ENCODE measurements around the gene ZHX3.

The ZHX3 gene

DNA sequence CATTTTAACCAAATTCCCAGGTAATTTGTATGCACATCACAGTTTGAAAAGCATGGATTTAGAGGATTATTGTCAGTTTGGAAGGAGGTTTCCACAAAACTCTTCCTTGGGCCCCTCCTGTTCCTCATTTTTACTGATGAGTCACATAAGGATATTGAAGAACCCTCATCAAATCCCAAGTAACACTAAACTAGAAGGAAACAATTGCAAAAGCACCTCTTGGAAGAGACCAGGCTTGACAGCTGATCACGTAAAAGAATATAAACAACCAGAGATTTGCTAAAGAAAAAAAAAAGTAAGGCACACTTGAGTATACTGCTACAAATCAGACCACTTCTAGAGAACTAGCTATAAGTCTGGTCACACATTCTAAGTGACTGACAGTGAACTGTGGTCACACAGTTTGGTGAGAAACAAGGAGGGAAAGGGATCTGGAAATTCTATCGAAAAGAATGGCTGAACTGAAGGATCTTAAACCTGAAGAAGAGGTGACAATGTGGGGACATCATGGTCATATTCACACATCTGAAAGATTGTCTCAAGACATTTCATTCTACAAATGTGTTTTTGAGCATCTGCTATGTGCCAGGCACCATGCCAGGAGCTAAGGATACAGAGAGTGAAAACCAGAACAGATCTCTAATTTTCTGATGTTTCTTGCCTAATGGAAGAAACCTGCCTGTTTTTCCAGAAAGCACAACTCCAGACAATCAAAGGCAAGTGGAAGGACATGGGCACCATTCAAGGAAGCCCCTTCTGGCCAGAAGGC, 24.1 kb downstream of the ZHX3 start:
- no peak for DNase-seq

DNA sequence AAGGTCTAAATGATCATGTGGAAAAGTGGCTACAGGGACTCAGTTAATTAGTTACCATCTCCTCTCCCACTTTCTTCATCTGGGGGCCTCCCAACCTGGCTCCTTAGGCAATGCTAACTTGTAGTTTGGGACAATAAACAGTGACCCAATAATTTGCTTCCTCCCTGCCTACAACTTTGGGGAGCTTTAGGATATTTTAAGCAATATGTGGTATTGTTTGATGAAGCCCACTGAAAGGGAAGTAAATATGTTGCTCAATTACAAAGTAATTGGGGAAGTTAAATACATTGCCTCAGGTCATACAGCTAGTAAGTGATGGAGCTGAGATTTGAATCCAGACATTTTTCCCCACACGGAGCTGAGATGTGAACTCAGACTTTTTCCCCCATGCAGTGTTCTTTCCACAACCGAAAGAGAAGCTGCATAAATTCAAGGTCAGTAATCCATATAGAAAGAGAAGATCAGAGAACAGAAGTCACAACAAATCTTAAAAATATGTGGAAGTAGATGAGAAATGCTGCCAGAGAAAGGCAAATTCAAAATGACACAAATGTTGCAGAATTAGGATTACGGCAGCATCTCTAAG, 26.6 kb downstream of the ZHX3 start:
- no peak for DNase-seq

DNA sequence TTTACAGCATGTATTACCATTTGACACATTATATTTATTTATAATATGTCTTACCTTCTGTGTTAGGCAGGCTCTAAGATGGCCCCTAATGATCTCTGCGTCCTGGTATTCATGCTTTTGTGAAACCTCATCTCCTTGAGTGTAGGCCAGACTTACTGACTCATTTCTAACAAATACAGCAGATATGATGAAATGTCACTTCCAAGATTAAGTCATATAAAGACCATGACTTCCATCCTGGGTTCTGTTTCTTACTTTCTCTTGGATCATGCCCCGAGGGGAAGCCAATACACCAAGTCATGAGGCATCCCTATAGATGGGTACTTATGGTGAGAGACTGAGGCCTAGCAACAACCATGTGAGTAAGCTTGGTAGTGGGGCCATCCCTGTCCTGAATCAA, 30.2 kb downstream of the ZHX3 start:
- no peak for DNase-seq

DNA sequence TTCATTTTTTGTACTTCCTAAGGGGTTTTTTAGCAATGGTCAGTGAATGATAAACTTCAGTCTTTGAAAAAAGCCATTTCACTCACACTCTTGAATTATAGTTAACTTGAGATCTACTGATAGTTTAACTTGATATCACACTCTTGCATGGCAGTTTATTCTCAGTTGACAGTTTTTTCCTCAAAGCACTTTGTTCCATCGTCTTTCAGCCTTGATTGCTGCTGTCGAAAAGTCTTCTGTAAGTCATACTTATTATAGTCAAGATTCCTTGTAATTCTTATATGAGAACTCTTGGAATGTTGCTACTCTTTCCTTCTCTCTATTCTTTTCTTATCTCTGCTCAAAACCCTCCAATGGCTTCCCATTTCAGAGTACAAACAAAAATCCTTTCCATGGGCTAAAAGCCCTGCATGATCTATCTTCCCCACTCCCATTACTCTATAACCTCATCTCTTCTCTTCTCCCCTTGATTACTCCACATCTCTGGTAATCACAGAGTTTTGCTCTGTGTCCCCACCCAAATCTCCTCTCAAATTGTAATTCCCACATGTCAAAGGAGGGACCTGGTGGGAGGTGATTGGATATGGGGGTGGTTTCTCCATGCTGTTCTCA, 31.2 kb downstream of the ZHX3 start:
- no peak for DNase-seq

DNA sequence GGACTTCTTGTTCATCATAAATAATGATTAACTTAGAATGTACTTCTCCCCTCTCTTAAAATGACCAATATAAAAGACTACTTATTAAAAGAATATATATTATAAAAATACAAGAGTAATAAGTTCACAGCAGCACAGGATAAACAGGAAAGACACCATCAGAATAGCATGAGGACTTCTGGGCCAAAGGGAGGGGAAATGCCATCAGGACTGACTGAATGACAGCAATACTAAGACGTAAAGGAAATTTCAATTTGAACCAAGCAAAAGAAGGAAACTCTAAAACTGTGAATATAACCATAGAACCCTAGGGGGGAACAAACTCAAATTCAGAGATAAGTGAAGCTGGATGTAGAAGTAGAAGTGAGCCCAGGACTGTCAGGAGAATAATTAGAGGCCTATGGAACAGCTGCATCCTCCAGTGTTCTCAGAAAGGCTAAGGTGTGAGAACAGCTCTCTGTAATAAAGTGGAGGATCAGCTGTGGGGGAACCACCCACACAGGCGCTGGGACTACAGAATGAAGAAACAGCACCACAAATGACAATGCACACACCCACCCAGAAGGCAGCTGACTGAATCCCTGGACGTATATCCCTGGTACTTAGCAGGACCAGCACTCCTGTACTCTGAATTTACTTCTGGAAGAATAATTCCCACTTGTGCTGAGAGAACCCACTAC, 37.8 kb downstream of the ZHX3 start:
- no peak for DNase-seq

DNA sequence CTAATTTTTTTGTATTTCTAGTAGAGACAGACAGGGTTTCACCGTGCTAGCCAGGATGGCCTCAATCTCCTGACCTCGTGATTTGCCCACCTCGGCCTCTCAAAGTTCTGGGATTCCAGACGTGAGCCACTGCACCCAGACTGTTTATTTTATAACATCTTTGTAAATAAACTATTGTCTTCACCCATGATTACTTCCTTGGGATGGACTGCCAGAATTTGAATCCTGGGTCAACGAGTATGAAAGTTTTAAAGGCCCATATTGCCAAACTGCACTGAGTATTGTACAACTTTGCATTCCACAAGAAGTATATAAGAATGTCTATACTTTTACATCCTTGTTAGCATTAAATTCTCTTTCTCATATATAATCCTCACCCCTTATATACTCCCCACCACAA, 38.6 kb downstream of the ZHX3 start:
- no peak for DNase-seq

DNA sequence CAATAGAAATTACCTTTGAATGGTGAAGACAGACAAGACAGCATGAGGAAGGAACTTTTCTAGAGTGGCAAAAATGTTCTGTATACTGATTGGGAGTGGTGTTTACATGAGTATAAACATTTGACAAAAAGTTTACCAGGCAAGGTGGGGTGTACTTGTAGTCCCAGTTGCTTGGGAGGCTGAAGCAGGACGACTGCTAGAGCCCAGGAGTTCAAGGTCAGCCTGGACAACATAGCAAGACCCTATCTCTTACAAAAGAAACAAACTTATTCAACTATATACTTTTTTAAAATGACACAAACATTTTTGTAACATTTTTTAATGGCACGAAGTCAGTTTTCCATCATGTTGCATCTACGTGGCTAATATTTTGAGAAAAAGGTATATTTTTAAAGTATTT, 40.5 kb downstream of the ZHX3 start:
- no peak for DNase-seq

DNA sequence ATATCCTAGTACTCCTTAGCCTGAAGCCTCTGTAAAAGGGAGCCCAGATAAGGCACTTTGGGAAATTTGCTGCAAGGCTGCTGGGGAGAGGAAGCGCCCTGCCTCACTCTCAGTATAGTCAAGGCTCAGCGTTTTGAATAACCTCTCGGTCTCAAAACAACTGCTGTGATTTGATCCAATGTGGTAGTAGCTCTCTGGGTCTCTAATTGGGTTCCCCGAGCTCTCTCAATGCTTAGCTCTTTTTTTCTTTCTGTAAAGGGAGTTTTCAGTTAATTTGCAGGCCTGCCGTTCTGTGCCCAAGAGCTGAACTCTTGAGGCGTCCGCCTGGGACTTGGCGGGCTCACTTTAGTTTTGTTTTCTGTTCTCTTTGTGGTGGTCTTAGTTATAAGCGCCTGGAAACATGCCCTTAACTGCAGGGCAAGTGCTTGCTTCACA, 41.2 kb downstream of the ZHX3 start:
- no peak for DNase-seq

DNA sequence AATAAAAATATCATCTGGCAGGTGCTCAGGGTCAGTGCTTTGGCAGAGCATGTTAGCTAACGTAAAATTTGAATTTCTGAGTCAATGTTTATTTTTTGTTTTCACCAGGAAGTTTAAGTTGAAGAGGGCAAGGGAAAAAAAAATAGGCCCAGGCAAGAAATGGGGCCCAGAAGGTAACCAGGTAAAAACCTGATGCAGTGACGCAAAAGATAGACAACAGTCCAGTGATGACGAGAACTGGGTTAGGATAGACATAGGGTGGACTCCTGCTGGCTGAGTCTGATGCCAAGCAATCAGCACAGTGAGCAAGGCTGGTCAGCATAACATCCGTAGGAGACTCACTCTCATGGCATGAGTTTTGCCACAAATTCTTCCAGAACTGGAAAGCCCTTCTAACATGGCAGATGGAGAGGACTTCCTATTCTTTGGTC, 42.2 kb downstream of the ZHX3 start:
- no peak for DNase-seq

DNA sequence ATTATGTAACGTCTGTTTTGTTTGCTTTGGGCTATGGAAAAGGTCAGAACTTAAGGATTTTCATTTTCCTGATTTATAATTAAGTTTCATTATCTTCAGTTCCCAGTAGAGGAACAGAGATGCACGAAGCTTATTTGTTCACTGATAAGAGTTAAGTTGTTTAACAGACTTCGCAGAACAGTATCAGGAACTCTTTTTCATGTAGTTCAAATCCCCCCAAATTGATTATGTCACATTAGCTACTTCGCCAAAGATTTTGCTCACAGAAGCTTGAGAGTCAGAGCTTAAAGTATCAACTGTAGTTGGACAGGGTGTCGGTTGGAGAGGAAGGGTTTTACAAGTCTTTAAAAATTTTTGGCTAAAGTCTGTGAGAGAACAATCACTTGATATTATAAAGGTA, 43.4 kb downstream of the ZHX3 start:
- DNase-seq: no peak

DNA sequence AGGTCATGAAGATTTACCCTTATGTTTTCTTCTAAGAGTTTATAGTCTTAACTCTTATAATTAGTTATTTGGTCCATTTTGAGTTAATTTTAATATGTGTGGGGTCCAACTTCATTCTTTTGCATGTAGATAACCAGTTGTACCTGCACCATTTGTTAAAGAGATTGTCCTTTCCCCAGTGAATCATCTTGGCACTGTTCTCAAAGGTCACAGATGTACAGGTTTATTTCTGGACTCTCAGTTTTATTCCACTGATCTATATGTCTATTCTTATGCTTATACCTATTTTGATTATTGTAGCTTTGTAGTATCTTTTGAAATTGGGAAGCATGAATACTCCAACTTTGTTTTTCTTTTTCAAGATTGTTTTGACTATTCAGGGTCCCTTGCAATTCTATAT, 44.1 kb downstream of the ZHX3 start:
- DNase-seq: no peak

DNA sequence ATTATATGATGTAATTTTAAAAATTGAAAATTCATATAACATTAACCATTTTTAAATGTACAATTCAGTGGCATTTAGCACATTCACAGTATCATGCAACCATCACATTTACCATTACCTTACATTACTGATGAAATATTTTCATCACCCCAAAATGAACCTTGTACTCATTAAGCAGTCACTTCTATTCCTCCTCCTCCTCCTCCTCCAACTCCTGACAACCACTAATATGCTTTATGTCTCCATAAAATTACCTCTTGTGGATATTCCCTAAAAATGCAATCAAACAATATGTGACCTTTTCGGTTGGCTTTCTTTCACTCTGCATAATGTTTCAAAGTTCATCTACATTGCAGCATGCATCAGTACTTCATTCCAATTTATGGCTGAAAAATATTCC, 45.2 kb downstream of the ZHX3 start:
- DNase-seq: no peak

DNA sequence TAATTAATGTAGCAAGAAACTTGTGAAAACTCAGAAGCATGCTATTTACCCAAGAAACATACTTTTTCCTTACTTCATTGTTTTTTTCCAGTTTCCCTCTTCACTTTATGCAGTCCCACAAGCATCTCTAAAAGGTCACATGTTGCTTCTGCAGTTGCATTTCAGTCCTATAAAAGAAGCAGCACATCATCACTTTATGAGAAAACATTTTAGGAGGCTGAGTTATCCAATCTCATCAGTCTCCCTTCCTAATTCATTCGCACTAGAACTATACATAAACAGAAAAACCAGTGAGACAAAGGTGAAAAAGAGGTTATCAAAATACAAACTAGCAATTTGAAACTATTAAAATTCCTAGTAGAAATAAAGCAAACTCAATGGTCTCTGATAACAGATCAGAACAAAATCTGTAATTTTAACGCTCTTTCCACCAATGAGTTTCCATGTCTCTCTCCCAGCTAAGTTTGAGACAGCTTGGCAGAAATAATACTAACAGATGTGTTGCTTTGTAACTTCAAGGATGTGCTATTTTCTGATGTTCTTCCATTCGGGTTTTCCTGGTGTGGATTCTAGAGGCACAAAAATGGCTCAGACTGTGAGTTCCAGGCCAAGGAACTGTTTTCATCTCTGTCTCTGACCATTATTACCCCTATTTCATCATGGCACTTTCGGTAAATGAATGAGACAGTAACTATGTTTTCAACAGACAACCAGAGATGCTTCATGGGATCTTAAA, 48.4 kb downstream of the ZHX3 start:
- DNase-seq: no peak

DNA sequence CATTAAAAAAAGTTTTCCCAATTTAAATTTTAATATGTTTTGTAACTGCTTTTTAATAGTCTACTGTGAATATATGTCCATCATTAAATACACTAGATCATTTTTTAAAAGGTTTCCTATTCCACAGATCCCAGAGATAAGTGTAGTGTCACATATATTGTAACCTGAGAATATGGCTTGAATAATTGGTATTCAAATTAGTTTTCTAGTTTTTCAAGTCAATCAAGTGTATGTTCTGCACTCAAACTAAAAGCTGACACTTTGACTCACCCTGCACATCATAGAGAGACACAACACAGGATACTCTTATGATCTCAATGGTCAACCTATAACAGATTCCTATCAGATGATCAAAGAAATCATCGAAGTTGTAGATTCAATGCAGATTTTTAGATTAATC, 49.1 kb downstream of the ZHX3 start:
- DNase-seq: no peak

DNA sequence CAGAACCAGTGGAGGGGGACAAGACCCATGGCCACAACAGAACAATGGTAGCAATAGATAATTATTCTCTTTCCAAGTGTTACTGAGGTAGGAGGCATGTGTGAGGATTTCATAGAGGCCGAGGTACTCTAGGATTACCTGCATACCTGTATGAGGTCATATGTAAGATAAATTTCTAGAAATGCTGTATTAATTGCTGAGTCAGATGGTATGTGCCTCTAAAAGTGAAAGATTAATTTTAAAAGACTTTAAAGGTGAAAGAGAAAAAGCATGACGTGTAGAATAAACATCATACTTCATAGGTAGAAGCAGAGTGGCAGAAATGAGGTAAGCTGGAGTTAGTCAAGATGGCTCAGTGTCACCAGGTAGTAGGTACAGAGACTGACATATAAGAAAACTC, 51.6 kb downstream of the ZHX3 start:
- DNase-seq: no peak

DNA sequence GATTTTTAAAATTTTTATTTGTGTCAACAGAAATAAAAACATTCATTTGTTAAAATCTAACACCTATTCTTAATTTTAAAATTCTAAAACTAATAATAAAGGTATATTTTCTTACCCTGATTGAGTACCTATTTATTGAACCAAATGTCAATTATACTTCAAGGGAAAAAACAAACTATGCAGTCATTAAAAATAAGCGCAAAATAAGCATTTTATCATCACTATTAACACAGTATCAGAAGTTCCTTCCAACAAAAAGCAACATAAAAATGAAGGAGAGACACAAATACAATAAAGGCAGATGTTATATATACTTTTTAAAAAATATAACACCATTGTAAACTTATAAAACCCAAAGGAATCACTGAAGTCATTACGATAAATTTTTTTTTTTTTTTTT, 52.7 kb downstream of the ZHX3 start:
- DNase-seq: no peak

DNA sequence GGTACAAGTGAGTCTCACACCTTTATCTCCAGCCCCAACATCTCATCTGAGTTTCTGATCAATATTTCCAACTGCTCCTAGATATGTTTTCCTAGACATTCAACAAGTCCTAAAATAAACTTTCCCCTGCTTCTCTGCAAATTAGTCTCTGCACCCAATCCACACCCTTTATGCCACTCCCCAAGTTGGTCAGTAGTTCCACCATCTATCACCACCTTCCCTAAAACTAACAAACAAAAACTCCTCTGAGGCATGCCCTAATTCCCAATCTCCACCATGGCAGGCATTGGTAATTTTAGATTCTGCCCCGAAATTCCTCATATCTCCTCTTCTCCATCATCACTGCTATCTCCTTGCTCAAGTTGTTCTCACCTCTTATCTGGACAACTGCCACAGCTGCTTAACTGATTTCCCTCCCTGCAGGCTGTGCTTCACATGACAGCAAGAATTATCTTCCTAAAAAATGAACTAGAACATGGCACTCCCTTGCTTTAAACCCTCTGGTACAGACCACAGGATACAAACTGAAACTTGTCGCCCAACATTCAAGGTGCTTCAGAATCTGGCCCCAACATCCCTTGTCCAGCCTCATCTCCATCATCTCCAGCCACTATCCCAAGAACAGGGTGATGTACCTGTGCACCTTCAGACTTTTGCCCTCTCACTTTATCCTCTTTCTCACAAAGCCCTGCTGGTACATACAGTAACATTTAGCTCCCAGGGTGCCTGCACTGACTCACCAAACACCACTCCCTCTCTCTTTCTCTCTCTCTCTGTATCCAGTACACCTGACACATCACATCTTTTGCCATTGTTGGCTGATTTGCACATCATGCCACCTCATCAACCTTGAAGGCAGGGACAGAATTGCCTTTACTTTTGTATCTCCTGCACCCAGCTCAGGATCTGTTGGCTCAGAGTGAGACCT, 55.5 kb downstream of the ZHX3 start:
- no peak for DNase-seq

DNA sequence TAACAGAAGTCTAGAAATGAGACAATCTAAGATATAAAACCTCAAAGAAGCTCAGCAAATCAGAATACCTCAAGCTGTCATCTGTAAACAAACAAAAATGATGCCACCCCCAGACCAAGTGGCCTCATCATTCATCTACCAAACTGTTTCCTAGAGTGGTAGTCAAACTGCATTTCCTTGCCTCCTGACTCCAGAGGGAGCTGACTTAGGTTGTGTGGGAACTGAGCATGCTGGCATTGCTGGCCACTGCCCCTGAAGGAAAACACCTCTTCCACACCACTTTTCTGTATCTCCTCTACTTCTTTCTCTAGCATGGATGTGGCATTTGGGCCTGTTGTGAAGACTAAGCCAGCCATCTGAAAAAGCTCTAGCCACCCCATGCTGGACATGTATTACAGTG, 56.3 kb downstream of the ZHX3 start:
- no peak for DNase-seq

DNA sequence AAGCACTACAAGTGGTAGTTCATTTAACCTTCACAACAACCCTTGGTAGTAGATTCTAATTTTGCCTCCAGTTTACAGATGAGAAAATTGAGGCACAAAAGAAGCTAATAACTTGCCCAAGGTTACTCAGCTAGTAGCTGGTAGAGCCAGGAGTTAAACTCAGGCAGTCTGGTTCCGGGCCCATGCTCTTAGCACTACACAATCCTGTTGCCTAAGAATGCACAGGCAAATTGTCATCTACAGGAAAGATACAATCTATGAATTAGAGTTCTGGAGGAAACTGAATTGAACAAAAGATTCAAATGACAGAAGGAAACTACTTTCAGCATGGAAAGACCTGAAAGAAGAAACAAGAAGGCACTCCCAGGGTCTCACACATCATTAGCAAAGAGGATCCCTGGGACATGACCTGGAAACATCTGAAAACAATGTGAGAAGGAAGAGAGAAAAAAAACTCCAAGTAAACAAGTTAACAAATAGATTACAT, 56.8 kb downstream of the ZHX3 start:
- no peak for DNase-seq

DNA sequence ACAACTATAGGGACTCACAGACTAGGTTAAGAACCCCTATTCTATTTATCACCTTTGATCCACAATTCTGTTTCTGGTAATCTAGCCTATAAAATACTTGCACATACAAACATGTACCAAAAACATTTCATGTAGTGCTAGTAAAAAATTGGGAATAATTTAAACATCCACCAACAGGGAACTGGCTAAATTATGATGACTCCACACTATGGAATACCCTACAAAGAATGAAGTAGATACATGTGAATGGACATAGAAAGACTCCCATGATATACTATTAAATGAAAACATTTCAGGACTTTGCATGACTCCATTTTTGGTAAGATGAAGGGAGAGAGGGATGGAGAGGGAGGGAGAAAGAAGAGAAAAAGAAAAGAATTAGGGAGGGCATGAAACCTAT, 58.2 kb downstream of the ZHX3 start:
- DNase-seq: no peak

DNA sequence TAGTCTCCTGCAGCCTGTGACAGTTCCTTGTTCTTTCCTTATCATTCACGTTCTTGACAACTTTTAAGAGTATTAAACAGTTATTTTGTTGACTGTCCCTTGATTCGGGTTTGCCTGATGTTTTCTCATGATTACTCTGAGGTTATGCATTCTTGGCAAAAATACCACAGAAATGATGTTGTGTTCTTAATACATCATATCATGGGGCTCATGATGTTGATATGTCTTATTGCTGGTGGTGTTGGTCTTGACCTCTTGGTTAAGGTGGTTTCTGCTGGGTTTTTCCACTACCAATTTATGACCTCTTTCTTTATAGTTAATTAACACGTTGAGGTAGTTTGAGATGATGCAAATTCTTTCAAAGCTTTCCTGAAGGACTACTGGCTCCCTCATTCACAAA, 59.1 kb downstream of the ZHX3 start:
- no peak for DNase-seq

DNA sequence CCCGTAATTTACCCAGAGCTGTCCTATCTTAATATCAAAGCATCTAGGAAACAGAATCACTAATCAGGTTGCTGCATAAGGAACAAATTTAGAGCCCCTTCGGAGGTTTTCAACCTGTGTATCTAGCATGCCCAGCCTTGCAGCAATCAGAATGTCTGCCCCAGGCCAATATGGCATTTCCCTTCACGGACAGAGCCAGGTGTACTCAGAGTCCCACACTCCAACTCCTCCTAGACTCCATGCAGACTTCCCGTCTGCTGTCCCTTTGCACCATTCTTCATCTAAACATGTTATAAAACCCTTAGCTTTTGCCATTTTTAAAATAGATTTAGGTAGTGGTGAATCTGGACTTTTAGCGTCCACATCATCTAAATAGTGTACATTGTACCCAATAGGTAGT, 61.0 kb downstream of the ZHX3 start:
- DNase-seq: no peak

Measured in effector CD4-positive, alpha-beta T cell (primary cell).